ENCODE results near the gene TBC1D16.

Gene TBC1D16

DNA sequence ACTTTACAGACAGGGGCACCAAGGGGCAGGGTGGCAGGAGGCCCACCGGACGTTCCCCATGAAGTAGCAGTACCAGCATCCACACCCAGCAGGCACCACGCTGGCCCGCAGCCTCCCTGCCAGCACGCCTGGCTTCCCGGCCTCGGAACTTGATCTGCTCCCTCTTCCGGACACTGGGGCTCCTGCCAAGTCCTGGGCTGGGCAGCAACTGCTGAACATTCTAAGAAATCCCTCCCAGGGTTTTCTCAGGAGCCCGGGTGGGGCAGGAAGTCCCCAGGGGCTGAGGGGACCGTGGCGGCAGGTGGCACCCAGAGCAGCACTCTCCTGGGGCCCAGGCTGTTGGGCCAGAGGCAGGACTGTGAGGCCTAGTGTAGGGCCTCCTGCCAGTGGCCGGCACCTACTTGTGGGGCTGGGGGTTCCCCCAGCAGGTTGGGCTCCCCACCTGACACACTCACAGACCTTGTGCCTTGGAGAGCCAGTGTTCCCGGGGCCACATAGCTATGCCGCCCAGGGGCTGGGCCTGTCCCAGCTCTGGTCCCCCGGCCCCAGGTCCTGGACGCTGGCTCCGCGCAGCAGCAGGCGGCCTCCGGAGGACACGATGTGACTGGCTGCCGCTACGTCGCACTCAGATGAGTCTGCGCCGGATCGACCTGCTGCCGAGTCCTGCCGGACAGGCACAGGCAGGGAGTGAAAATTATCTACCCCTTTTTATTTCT is 110.3 kb downstream of the TBC1D16 start:
- no peak for DNase-seq (ENCODE audit: low spot score)

DNA sequence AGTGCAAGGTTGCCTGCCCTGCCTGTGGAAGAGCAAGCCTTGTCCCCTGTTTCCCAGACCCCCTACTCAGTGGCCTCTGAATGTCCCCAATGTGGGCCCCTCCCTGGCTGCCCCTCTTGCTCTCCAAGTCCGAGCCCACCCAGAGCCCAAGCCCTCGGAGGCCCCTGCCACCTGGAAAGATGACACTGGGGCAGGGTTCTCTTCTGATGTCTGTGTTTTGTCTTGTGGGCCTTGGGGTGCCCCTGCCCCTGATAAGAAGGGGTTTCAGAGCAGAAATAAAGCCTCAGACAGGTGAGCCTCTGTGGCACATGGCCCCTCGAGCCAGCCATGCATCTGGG is 111.1 kb downstream of the TBC1D16 start:
- no peak for DNase-seq (ENCODE audit: low spot score)

DNA sequence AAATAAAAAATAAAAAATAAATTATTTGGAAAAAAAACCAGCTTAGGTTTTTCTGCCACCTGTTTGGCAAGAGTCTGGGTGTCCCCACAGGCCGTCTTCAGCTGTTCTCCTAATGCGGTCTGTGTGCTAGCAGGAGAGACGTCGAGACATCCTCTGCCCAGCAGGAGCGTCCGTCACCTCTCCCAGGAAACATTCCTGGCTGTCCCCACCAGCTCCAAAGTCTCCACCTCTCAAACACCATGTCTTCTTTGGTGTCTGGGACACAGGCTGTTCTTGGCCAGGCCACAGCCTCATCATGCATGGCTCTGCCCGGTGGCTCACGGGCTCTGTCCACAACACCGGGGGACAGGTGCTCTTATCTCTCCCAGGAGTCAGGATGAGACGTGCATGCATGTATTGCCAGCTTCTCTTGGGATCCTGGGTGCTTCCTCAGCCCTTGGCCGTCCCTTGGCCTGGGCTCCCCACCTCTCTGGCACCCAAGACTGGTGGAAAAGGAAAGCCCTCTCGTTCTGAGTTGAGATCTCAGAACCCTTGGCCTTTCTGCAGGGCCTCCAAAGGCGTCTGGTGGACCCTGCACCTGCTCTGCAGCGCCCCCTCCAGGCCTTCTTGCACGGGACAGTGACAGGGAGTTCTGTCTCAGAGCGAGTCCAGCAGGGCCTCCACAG is 111.6 kb downstream of the TBC1D16 start:
- DNase-seq (ENCODE audit: low spot score) = peak; percentile 26

DNA sequence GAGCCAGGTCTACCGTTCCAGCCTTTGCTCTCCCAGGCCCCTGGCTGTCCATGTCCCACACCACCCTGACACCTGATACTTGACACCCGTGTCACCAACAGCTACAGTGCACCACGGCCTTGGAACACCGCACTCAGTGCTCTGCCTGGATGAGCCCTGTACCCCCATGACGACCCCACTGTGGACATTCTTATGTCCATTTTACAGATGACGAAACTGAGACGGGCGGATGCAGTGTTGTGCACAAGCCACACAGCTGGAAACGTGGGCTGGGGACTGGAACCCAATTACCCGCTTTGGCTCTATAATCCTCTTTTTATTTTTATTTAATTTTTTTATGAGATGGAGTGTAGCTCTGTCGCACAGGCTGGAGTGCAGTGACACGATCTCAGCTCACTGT is 112.9 kb downstream of the TBC1D16 start:
- DNase-seq (ENCODE audit: low spot score) = no peak

DNA sequence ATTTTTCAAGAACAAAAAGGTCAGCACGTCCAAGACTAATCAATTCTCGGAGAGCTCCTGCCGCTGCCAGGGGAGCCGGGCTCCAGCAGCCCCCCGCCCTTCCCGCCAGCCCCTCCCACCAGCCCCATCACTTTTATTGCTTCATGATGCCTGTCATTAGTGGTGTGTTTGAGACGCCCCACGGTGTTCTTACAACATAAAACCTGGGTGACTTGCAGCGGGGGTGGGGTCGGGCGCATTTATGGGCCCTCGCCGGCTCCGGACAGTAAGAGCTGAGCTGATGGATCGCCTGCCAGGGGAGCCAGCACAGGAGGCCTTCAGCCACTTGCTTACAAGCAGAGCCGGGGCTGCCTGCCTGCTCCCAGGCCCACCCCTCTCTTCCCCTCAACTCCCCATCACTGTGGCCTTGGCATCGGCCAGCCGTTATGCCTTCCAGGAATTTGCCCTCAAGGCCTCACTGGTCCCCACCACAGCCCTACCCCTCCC is 113.5 kb downstream of the TBC1D16 start:
- DNase-seq (ENCODE audit: low spot score) = no peak

DNA sequence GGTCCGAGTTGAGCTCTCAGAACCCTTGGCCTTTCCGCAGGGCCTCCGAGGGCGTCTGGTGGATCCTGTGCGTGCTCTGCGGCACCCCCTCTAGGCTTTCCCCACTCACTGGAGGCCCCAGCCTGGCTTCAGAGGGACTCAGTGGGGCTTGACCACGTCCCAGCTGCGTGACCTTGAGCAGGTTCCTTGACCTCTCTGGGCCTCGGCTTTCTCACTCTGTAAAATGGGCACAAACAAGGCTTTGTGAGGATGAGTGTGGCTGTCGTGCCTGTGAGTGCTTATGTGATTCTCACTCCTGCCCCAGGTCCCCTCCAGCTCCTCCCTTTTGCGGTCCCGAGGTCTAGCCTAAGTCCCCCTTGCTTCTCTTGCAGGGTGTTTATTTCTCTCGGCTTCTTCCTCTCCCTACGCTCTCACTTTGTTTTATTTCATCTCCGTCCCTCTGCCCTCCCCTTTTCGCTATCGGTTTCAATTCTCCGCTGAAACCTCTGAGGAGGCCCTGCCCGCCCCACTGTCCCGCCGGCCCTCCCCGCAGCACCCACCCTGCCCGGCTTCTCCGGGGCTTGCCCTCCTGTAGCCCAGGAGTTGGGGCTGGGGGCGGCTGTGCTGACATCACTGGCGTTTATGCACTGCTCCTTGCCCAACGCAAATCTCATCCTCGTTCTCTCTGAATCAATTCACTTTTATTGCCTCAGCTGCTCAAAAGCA is 114.1 kb downstream of the TBC1D16 start:
- no peak for DNase-seq (ENCODE audit: low spot score)

DNA sequence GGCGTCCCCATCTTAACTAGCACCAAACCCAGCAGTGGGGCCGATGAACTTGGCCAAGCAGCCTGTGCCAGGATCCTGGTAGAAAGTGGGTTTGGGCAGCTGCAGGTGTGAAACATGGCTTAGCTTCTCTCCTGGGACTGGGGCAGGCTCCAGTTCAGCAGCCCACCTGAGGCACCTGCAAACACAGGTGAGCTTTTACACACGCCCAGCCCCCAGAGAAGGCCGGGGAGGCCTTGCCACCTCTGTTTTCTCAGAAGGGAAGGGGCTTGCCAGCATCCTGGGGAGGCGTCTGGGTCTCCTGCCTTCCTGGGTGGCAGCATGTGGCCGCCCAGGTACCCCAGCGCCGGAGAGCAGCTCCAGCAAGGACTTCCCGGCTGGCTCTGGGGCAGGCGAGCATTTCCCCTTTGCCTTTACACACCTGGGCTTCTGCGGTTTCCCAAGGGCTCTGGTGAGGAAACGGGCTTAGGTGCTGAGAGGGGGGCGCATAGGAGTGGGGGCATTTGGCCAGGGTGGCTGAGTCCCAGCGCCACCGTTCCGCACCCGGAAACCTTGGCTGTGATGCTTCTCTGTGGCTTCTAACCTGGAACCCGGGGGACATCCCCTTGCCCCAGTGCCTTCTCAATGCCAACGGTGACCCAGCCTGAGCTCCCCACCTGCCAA is 114.8 kb downstream of the TBC1D16 start:
- no peak for DNase-seq (ENCODE audit: low spot score)

DNA sequence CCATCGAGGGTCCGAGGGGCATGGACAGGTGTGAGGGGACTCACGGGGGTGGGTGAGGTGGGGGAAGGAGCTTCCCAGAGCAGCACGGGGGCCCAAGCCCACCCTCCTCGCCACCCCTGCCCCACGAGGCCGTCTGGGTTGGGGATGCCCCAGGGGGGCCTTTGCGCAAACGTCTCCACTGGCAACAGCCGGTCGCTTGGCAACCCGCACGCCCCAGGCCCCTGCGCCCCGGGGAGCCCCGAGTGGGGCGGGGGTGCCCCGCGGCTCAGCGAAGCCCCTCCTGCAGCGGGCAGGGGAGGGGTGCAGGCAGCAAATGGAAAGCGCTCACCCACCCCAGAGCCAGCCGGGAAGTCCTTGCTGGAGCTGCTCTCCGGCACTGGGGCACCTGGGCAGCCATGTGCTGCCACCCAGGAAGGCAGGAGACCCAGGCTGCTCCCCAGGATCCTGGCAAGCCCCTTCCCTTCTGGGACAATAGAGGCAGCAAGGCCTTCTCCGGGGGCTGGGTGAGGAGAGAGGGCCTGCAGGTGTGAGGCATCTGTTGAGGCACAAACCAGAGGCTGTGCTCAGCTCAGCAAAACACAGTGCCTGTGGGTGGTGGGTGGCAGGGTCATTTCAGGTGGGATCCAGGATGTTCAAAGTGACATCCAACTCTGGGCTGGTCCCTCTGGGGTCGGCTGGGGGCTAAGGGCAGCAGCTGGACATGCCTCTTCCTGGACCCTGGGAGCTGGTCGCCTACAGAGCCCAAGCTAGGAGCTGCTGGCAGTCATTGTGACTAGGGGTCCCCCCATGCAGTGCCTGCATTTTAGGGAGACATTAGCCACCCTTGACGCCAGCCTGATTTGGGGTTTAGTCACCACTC is 115.6 kb downstream of the TBC1D16 start:
- DNase-seq (ENCODE audit: low spot score) = no peak

DNA sequence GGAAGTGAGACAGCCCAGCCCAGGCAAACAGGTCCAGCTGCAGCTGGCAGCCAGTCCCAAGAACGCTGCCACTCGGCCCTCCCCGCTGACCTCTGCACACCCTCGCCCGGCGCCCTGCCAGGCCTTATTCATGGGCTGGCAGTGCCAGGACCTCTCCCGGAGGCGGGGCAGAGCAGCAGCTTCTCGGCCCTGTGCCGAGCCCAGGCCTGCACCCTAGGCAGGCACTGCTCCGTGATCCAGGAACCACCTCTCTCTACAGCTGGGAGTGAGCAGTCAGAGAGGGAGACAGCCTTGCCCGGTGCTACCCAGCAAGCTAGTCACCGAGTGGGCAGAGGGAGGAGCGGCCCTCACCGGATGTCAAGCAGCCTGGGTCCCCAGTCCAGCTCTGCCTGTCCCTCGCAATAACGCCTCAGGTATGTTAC is 116.5 kb downstream of the TBC1D16 start:
- no peak for DNase-seq (ENCODE audit: low spot score)

DNA sequence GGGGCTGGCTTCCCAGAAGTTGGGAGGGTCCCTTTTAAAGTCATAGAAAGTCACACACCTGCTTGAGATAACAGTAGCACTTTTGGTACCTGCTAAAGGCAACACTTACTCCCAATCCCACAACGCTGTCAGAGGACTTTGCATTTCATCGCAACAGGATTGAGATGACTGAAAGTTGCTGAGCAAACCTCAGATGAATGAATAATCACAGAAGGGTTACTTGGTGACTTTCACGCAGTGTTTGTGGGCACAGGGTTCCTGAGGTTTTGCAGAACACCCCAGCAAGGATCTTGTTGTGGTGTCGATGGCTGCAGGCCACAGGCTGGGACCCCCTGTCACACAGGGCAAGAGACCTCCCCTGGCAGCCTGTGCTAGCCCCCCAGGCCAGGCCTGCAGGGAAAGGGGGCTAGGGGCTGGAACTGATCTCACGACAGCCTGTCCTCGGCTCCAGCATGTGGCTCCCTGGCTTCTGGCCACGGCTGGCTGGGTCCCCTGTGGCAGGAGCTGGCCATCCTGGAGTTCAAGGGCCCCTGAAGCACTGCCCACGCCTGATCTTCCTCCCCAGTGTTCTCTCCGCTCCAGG is 117.0 kb downstream of the TBC1D16 start:
- no peak for DNase-seq (ENCODE audit: low spot score)

DNA sequence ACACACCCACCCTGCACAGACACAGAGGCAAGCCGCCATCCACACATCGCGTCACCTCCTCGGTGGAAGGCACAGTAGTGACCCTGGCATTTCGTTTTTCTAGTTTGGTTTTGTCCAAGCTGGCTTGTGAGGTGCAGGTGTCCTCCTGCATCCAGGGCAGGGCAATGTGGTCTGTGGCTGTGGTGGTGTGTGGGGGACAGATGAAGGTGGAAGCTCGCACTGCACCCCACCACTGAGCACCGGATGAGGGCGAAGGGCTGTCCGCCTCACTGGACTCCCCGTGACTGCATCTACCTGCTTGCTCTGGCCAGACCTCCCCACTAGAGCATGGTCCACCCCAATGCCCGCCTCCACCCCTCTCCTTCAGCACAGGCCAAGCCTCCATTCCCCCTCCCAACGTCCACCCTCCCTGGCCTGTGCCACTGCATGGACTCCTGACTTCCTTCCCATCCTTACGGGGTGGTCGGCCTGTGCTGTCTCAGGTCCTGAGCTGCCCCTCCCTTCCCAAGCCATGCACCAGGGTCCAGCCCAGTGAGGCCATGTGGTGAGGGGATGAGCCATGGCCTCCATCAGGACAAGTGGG is 117.7 kb downstream of the TBC1D16 start:
- DNase-seq (ENCODE audit: low spot score) = no peak

DNA sequence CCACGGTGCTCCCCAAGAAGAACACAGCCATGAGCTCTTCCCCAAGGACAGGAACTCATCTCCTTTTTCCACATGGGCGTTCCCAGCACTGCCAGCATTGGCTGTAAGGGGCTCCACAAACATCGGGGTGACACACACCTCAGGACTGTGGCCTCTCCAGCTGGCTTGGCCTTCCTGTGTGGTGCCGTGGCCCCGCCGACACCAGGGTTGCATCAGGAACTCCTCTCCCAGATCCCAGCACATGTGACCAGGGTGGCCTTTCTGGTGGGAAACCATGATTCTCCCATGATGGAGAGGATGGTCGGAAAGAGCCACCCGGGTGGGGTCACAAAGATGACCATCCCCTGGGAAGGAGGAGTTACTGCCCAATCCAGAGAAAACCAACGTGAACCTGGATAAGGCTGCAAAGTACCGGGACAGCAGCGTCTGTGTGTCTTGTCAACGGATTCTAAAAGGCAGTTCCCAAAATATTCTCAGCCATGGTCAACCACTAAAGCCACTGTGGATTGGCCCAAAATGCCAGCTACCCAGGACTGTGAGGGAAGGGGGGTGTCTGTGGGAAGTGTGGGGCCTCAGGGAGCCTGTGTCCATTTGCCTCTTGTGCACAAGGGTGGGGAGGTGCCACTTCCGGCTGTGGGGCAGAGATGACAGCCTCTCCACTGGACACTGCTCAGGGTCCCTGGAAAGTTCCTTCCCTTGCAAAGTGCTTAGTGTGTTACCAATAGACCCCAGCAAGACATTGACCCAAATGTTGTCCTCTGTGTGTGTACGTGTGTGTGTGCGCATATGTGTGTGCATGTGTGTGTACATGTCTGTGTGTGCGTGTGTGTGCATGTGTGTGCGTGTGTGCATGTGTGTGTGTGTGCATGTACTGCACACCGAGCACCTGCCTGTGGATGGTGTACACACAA is 118.4 kb downstream of the TBC1D16 start:
- no peak for DNase-seq (ENCODE audit: low spot score)

DNA sequence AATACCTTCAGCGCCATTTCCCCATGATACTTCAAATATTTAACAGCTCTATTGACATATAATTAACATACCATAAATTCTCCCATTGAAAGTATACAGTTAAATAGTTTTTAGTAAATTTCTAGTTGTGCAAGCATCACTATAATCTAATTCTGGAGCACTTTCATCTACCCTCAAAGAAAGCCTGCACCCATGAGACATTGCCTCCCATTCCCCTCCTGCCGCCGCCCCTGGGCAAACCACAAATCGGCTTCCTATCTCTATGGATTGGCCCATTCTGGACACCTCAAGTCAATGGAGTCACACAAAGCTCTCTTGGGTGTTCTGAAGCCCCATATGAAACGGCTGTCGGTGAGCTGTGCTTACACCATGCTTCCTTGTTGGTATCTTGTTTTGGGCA is 119.2 kb downstream of the TBC1D16 start:
- no peak for DNase-seq (ENCODE audit: low spot score)

DNA sequence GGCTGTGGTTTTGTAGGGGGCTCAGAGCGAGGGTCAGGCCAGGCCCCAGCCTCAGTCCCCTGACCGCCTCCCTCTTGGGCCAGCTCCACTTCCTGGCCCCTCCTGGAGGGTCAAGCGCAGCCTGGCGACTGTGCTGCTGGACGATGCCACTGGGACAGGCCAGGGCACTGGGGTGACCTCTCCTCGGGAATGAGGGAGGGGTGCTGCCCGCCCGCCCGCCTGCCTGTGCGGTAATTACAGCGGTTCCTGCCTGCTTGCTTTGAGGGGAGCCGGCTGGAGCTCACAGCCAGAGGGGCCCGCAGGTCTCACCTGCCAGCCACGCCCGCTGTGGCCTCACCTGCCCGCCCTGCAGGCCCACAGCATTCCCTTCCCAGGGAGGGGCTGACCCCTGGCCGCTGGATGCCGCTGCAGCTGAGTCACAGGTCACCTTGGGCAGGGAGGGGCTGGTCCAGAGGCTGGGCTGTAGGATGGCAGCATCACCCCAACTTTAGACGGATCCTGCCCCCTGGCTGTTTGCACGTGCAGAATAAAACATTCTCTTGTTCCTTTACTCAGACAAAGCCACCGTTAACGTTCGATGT is 119.7 kb downstream of the TBC1D16 start:
- DNase-seq (ENCODE audit: low spot score) = no peak

DNA sequence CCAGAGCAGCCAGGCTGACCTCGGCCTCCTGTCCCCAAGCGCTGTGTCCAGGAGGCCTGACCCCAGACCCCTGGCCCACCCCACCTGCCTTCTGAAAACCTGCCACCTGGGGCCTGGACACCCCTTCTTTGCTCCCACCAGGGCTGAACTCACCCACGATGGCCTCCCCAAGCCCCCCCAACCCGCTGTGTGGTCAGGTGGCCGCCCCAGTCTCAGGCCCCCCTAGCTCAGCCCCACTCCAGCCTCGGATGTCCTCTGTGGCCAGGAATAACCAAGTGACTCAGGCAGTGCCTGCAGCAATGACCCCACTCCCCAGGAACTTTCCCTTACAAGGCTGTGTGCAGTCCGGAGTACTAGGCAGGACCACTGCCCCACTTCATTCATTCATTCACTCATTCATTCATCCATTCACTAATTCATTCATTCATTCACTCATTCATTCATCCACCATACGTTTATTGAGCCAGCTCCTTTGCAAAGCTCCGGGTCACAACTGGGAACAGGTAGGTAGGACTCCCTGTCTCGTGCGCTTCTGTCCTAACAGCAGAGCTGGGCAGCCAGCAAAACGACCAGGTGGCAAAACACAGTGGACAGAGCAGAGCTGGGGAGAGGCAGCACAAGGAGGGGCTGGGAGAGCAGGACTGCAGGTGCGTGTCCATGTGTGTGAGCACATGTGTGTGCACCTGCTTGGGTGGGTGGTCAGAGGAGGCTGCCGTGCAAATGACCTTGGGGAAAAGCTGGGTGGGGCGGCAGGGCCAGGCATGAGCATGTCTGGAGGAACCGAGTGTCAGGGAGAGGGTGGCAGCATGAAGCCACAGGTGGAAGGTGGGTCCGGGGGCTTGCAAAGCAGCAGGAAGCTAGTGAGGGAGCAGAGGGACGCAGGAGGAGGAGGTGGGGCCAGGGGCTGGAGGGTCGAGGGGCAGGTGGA is 120.6 kb downstream of the TBC1D16 start:
- DNase-seq (ENCODE audit: low spot score) = no peak

DNA sequence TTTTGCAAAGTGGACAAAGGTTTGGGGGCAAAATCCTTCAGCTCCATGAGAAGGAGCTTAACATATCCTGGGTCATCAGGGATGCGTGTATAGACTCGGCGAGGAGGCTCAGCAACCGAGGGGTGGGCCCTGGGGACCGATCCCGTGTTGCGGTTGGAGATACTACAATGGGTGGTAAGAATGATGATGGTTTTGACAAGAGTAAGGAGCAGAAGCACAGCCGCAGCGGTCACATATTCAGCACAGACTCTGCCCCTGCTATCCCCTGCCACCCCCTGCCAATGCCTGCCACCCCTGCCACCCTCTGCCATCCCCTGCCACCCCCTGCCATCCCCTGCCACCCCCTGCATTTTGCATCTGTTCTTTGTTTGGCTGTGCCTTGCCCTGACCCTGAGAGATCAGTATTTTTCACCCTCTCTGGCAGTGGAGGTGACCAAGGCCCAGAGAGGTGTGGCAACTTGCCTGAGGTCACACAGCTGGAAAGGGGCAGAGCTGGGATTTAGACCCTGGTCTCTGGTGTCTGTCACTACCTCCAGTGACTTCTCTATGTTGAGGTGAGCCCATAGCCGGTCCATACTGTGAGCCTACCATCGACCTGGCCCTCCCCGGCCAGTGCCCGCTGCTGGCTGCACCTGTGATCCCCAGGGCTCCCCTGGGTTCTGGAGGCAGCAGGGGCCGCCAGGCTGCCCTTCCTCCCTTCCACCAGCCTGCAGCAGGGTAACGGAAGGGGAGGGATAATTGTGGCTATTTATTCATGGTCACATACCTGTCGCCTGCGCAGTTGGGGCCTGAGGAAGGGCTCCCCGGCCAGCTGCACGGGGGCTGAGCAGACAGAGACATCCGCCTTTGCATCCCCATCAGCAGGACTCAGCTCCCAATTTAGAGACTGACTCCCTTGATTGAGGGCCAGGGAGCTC is 121.5 kb downstream of the TBC1D16 start:
- DNase-seq (ENCODE audit: low spot score) = no peak

DNA sequence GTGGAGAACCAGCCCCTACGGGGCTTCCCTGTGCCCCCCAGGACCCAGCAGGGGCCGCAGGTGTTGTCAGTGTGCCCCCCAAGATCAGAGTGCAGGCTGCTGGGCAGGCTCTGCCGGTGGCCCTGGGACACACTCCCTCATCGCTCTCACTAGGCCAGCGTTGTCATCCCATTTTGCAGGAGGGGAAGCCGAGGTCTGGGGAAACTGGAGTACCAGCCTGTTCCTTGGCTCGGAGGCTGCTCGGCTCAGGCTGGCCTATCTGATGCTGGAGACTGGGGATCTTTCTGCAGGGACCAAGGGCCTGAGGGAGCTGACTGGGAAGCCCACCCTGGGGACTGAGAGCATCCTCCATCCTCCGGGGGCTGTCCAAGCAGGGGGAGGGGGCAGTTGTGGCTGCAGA is 122.2 kb downstream of the TBC1D16 start:
- no peak for DNase-seq (ENCODE audit: low spot score)
